HG03103 (cell line): ENCODE results near the gene GRAP.
"Not testable (repeated sequence)": the region's sequence is repeated elsewhere in the genome, so short reads cannot be mapped to it uniquely, and the experiment has no call there.

Source experiments
- ATAC-seq: cut with Tn5 transposase; IDR thresholded peaks from one replicate; pipeline ENCODE4 v1.9.1; 2021; ENCODE audit warnings: low read depth; ENCODE audit not compliant: unreplicated experiment

The GRAP gene

DNA sequence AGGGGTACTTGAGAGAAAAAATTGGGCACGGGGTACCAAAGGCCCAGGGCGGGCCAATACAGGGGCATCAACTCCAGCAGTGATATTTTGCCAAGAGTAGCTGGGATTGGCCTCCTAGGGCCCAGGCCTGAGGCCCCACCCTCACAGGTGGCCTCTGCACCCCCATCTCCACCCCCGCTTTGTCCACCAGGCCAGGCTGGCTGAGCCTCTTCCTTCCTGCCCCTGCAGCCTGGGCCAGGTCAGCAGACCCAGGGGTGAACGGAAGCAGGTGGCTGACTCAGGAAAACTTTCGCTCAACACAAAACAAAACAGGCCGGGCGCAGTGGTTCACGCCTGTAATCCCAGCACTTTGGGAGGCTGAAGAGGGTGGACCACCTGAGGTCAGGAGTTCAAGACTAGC is 3.7 kb downstream of the GRAP start:
- ATAC-seq: not testable (repeated sequence)

DNA sequence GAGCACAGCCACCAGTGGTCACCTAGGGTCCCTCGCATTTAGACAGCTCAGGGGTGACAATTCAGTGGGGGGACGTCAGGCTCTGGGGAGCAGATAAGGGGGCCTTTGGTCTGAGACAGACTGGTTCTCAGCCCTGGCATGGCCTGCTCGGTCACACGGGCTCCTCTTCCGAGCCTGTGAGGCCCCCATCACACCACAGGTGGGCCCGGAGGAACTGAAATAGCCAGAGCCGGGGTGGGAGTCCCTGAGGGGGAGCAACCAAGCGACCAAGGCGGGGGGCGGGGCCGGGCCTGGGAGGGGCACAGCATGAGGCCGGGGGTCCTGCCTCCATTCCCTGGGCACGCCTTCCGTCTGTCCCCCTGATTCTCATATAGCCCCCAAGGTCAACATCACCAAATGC is 4.4 kb downstream of the GRAP start:
- not testable (repeated sequence) for ATAC-seq

DNA sequence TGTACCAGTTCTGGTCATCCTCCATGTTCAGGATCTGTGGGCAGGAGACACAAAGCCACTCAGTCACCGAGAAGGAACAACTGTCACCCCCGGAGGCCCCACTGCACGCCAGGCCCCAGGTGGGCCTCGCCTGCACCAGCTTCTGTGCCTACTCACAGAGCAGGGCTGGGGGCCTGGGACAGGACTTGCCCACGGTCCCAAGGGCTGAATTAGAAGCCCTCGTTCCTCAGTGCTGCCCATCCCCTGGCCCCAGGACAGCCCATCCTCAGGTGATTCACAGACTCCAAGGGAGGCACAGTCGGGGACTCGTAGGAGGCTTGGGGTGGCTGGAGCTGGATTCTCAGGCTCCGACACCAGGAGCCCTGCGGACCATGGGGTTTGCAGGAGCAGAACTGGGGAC is 4.9 kb downstream of the GRAP start:
- ATAC-seq: not testable (repeated sequence)

DNA sequence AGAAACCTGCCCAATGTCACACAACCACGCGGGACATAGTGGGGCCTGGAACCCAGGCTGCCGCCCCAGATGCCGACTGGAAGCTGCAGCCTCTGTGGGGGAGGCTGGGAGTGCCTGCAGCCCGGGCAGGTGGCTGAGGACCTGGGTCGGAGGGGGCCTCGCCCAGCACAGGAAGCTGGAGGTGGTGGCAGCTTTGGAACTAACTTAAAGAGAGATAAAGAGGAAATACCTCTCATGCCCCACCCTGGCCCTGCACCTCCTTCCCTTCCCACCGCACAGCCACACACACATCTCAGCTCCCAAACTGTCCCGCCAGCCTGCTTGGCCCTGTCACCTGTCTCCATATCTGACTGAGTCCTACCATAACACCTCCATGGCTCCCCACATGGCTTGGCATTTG is 6.4 kb downstream of the GRAP start:
- ATAC-seq: not testable (repeated sequence)

DNA sequence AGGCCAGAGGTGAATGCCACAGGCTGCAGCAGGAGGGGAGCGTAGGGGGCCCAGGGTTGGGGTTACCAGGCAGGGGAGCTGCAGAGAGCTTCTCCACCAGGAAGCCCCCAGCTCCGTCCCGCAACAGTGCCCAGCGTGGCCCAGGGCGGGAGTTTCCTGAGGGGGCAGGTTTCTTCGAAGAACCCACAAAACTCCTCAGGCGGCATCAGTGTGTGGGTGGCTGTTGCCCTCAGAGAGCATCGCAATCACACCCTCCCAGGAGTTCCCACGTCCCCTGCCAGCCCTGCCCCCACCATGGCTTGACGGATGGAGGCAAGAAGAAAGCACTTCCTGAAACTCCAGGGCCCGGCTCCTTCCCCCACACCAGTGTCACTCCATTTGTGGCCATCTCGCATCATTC is 8.0 kb downstream of the GRAP start:
- ATAC-seq: not testable (repeated sequence)

DNA sequence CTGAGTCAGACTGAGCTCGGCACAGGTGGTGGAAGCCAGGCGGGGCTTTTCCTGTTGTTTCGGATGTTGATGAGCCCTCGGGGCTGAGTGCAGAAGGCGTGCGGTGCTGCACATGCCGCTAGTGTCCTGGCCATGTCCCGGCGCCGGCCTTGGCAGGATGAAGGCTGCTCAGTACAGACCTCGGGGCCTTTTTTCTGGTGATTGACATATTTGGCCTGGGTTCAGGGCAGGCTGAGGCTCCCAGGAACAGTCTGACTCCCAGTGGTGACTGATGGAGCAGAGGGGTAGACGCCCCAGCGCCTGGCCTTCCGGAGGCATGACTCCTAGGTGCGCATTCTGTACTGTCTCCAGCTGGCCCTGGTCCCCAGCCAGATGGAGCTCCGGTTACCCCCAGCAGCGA is 8.8 kb downstream of the GRAP start:
- not testable (repeated sequence) for ATAC-seq

DNA sequence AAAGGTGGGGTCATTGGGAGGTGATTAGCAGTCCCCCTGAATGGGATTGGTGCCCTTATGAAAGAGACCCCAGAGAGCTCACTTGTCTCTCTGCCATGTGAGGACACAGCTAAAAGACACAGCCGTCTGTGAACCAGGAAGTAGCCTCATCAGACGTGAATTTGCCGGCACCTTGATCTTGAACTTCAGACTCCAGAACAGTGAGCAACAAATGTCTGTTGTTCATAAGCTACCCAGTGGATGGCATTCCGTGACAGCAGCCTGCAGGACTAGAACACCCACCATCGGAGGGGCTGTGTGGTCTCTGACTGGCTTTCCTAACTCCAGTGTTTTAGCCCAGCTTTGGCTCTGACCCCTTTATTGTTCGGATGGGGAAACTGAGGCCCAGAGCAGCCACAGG is 9.2 kb downstream of the GRAP start:
- ATAC-seq: not testable (repeated sequence)

DNA sequence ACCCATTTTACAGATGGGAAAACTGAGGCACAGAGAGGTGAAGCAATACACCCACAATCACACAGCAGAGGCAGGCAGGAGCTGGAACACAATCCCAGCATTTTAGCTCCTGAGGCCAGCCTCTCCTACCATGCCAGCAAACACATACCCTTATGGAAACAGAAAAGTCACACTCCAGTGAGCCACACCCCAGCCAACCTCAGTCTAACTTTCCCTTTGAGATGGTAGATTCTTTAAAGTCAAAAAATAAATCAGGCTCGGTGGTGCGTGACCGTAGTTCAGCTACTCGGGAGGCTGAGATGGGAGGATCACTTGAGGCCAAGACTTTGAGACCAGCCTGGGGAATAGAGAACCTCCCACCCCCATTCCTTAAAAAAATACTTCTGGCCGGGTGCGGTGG is 10.6 kb downstream of the GRAP start:
- ATAC-seq: peak; percentile 37

DNA sequence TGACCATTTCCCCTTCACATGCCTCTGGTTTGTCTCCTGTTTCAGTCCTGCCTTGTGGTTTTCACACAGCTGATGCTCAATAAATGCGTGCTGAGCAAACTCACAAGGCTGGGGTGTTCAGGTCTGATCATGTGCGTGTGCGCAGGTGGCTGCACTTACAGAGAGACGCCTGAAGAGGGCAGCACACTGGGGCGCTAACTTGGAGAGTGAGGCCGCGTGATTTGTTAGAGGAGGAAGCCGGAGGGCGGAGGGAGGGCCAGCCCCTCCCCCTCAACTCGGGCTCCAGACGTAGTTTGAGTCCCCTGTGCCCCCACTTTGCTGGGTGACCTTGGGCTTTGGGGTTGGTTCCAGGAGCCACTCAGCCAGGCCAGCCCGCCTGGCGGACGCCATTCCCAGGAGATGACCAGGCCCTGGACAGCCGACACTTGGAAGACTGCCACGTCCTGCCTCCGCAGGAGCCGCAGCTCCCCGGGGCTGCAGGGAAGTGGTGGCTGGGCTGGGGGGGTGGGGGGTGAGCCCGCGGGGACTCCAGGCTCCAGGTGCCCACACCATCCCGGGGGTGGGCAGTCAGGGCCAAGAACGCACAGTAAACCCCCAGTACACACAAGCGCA is 14.3 kb downstream of the GRAP start:
- ATAC-seq: not testable (repeated sequence)

DNA sequence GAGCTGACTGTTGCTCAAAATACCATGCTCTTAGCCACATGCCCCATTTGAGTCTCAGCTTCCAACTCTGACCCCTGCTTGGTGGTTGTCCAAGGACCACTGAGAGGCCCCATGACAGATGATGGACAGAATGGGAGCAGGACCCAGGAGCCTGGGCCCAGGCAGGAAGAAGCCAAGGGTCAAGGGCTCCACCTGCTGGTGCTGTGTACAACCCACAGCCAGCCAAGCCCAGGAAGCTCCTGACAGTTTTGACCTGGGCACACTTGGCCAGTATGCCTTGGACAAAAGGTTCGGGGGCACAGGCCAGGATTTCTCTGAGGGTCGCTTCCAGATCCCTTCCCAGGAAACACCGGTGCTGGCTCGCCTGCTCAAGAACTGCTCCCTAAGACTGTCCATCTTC is 15.0 kb downstream of the GRAP start:
- ATAC-seq: not testable (repeated sequence)

DNA sequence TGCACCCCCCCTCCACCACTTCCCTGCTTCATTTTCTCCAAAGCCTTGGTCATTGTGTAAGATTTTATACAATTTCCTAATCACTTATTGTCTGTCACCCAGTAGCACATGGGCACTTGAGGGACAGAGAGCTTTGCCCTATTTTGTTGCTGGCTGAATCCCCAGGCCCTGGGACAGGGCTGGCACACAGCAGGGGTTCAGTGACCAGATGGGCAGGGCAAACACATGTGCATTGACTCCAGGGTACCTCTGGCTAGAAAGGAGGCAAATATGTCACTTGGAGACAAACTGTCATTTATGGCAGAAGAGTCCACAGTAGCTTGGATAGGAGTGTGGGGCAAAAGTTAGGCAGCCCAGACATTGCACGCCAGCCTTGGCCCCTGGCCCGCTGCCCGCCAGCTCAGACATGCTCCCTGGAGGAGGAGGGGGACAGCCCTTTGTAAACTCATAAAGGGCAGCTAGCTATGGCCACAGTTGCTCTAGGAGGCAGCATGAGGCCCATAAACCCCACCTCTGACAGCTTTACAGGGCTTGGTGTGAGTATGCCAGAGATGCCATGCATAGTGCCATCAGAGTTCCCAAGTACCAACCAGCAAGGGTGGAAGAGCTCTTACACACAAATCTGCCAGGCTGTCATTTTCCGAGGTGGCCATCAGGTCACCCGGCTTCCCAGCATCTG is 15.8 kb downstream of the GRAP start:
- not testable (repeated sequence) for ATAC-seq

DNA sequence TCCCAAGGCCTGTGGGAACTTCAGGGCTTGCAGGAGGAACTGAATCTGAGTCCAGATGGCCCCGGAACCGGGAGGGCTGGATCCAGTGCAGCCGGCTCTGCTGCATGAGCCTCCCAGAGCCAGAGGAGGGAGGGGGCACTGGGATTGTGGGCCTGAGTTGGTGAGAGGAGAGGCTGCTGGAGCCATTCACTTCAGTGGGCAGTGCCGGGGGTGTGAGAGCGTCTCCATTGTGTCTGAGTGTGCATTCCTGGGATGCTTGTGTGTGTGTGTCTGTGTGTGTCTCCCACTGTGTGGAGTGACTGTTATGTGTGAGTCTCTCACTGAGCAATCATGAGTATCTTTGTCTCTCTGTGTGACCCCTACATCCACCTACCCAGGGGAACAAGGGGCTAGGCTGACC is 17.0 kb downstream of the GRAP start:
- not testable (repeated sequence) for ATAC-seq

DNA sequence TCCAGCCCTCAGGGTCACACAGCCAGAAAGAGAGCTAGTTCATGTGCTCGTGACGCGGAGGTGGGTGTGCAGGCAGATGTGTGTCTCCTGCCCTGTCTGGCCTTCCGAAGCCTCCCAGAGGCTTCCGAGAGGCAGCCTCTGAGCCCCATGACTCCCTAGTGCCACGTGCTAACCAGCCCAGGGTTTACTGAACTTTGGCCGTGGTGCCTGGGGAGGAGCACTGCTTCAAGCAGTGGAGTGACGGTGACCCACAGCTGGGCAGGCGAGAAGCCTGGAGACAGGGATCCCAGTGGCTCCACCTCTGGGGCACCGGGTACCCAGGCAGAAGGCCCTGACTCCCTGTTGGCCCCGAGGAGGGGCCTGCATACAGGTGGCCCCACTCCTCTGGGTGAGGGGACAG is 18.1 kb downstream of the GRAP start:
- not testable (repeated sequence) for ATAC-seq

DNA sequence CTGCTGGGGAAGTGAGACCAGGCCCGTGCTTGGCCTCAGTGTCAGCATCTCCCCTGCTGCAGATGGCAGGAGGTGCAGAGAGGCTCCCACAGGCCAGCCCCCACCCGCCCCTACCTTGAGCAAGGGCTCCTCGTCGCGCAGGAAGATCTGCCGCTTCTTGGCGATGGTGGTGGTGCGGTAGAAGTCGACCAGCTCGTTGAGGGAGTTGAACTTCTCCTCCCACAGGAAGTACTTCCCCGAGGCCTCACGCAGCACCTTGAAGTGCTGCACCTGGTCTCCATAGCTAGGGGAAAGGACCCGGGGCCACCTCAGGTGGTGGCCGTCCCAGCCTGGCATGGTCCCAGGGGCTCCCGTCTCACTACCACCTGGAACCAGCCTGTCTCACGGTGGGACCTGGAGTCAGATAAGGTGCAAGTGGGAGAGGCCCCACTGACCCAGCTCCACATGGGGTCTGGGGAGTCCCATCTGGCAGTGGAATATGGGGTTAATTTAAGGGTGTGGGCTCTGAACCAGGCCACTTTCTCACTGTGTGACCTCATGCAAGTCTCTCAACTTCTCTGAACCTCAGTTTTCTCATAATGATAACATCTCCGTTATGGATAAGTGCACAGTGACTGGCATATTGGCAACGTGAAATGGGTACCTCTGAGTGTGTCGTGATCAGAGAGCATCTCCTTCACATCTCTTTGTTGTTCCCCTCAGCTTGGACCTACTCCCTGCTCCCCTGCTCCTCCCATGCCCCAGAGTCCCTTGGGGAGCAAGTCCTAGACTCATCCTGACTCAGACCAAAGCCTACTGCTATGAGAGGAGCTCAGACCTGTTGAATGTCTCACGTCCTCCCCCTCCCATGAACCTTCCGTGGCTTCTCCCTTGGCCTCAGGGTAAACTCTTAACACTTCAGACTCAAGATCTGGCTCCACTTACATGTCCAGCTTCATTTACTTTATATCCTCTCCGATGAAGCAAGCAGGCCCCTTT is 22.4 kb downstream of the GRAP start:
- no peak for ATAC-seq

DNA sequence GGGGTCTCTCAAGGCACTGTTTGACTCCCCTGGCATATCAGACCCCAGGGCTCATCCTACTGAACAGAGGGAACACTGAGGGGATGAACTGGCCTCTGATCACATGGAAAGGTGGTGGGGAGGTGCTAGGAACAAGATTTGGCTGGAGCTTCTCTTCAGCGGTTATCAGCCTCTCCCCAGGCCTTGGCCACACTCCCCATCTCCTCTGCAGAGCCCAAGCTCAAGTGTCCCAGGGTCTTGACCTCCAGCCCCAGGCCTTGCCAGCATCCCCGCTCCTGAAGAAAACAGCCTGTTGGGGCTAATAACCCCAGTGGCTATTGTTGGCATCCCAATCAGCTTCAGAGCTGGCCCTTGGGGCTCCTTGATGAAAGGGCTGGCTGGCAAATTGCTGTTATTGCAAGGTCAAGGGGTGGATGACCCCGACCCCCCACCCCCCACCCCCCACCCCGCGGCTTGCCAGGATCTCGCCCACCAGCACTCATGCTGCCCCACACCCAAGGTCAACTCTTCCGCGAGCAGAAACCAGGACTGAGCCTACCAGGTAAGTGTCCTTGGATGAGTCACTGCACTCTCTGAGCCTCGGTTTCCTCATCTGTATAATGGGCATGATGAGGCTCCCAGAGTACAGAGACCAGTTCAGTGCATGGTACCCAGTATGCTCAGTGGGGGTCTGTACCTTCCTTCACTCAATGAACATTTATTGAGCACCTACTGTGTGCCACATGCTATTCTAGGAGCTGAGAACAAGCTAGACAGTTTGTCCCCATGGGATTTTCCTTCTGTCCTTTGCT is 23.4 kb downstream of the GRAP start:
- ATAC-seq: no peak

DNA sequence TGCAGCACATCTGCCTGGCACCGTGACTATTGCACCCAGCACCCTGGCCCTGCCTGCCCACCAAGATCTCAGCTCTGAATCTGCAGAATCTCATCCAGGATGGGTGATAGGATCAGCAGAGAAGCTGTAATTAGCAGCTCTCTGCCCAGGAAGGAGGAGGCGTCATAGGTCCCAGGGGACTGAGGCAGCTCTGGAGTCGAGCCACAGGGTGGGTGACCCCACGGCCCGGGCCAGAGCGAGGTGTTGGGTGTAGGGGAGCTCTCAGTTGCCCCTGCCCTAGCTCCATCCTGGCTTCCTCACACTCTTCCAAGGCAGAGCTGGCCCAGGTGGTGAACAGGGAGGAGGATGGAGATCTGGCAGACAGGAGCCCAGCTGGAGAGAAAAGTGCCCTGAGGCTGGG is 24.0 kb downstream of the GRAP start:
- ATAC-seq: no peak

DNA sequence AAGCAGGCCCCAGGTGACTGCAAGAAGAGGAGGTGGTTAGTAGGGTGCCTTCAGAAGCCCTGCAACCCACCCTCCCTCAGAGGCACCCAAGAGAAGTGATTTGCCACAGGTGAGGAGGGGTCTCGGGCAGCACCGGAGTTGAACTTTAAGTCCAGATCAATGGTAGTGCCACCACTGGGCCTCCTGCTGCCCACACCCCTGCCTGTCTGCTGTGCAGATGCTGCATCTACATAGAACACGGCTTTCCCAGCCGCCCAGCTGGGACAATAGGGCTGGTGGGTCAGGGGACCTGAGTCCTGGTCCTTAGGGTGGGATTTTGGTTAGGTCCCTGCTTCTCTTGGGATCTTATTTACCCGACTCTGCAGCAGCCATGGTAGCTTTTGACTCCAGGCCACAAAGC is 24.6 kb downstream of the GRAP start:
- ATAC-seq: no peak

DNA sequence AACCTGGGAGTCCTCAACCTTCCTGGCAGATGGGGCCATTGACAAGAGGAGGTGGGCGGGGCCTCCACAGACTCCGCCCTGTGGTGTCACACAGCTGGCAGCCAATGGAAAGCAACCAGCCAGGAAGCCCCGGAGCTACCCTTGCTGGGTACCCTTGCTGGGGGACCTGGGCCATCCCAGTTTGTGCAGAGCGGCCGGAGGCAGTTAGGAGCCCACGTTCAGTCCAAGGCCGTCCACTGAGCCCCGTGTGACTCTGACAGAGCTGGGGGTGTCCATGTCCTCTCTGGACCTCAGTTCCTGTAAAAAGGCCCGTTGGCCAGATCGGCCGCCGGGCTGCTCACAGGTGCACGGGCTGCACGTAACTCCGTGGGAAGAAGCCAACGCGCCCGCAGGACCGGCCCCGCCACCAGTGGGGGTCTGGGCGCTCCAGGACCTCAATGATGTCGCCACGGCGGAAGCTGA is 25.1 kb downstream of the GRAP start:
- ATAC-seq: no peak

DNA sequence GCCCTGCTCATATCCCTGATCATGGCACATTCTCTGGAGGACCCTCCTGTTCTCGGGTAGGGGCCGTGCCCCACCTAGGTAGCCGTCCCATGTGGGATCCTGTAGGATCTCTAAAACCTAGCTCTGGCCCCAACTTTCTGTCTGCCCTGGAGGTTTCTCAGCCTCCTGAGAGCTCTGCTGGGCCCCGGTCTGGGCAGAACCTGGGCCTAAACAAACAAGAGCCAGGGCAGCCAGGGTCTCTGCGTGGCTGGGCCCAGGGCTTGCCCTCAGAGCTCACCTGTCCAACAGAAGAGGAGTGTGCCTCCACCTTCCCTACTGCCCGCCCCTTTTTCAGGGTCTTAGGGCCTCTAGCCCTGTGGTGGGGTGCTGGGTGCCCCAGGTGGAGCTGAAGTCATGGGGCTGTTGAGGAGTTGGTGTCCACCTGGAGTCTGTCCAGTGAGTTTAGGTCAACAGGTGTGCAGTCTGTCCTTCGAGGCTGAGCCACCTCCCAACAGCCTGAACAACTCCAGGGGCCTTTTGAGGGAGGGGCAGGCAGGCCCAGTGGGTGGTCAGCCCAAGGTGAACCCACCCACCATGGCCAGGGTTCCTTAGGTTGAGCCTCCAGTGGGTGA is 25.6 kb downstream of the GRAP start:
- ATAC-seq: not testable (repeated sequence)

DNA sequence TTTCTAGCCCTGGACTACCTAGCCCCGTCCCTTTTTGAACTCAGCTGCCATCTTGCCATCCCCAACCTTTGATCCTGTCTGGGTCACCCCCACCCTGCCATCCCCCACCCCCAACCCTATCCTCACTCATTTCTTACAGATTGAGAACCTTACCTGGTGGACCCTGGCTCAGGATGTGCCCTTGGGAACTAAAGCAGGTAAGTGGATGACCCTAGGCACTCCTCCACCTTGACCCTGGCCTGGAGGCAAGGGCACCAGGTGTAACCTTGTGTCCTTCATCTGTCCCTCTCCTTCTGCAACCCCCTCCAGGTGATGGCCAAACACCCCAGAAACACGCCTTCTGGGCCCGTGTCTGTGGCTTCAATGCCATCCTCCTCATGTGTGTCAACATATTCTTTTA is 26.7 kb downstream of the GRAP start:
- ATAC-seq: no peak
